GM12892 (cell line): ENCODE data around the gene CNGB1.
"Not testable (repeated sequence)": the region's sequence is repeated elsewhere in the genome, so short reads cannot be mapped to it uniquely, and the experiment has no call there.

Experiments
- DNase-seq: peaks from one replicate; pipeline ENCODE4 v3.0.0; 2011; ENCODE audit not compliant: insufficient read length
- FAIRE-seq: peaks from 2 replicates; lab custom pipeline; 2011; peaks lifted over from hg19 to GRCh38; lab: Jason Lieb, UNC
- POLR2A ChIP-seq: IDR thresholded peaks from 2 replicates; pipeline ENCODE4 v1.6.1; 2011; ENCODE audit warnings: low read depth, low read length, control low read depth
- POLR2AphosphoS5 ChIP-seq: IDR thresholded peaks from 2 replicates; pipeline ENCODE4 v1.6.1; 2011; ENCODE audit warnings: low read depth, low read length, control low read depth
- TAF1 ChIP-seq: IDR thresholded peaks from 2 replicates; pipeline ENCODE4 v1.6.1; 2011; ENCODE audit warnings: low read depth, mild to moderate bottlenecking, control low read depth, low read length, borderline replicate concordance

Gene CNGB1

DNA sequence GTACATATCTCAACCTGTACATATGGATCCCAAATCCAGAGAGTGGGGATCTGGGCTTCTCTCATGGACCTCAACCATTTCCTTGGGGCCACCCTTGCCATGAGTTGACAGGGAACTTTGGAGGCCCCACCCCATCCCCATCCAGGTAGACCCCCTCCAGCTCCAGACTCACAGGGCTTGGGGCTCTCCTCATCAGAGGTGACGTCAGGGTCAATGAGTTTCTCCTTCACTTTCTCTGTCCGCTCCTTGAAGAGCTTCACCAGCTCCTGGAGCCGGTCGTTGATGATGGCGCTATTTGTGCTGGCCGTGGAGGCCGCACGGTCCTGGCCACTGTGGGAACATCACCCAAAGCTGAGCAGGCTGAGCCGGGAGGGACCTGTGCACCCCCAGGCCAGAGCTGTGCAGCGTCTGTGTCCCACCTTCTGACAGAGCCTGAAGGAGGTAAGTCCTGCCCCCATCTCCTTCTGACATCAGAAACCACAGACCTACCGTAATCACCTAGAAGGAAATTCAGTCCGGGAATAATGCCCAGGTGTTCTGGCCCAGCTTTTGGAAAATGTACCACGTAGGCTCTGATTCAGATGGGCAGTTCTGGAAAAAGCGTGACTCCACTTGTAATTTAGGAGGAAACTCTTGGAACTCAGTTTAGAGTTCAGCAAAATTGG is 50.6 kb downstream of the CNGB1 start:
- FAIRE-seq (no peak), DNase-seq (no peak)
- no peak for TF ChIP-seq POLR2AphosphoS5
- no peak for TF ChIP-seq POLR2A
- TF ChIP-seq TAF1 = no peak

DNA sequence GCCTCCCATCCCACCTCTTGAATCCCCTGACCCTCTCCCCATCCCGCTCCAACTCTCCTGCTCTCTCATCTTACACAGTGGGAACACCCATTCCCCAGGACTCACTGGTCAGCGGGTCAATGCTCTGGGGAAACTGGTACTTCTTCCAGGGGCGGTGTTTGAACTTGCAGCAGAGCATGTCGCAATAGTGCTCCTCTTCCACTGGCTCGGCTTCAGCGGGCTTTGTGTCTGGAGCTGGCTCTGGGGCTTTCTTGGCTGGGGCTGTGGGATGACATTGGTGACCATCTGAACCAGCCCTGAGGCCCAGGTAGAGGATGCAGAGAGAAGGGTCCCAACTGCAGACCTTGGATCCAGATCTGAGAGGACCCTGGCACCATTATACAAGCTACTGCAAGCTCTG is 51.9 kb downstream of the CNGB1 start:
- DNase-seq = no peak
- no peak for FAIRE-seq

DNA sequence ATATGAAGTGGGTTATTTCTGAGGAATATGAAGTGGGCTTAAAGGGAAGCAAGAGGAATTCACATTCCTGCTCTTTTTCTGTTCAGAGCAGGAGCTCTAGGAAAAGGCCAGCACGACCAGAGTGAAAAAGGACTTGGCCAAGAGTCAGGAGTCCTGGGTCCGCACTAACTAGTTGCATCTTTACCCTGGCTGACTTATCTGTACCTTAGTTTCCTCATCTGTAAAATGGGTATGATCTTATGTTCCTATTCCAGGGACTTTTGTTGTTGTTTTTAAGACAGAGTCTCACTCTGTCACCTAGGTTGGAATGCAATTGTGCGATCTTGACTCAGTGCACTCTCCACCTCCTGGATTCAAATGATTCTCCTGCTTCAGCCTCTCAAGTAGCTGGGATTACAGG is 52.5 kb downstream of the CNGB1 start:
- no peak for FAIRE-seq
- no peak for DNase-seq
- no peak for TF ChIP-seq POLR2AphosphoS5
- no peak for TF ChIP-seq POLR2A
- no peak for TF ChIP-seq TAF1

More for the DNA sequence above, 51.9 kb downstream of the CNGB1 start:
- TF ChIP-seq POLR2A = no peak
- TF ChIP-seq TAF1 = no peak
- no peak for TF ChIP-seq POLR2AphosphoS5

GRCh38 chr16:57917929-57918328 is 53.0 kb downstream of the CNGB1 start:
- DNase-seq, FAIRE-seq: not testable (repeated sequence)

GRCh38 chr16:57917489-57917888 is 53.4 kb downstream of the CNGB1 start:
- FAIRE-seq, DNase-seq: not testable (repeated sequence)

DNA sequence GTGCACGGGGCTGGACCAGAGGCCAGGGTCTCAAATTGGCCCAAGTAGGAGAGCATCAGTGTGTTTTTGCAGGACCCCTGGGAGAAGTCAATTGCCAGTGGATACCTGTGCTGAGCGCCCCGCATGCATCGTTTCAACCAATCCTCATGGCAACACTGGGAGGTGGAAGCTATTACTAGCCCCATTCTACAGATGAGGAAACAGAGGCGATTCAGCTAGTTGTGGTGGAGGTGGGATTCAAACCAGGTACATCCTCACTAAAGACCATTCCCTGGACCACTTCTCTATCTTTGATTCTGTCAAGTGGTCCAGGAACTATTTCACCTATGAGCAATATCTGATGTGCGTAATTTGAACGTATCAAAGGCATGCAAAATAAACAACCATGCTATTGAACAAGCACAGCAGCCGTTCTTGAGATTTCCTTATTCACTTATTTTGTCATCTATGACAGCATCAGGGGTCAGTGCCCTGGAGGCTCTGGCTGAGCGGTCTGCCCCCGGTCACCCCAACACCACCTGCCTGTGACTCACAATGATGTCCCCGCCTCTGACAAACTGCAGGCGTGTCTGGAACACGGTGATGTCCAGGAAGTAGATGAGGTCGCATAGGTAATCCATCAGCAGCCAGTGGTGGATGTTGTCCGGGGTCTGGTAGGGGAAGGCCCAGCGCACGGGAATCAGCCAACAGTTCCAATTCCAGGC is 54.0 kb downstream of the CNGB1 start:
- TF ChIP-seq POLR2AphosphoS5 (no peak), POLR2A (no peak), TAF1 (no peak)
- no peak for FAIRE-seq
- no peak for DNase-seq

- FAIRE-seq = no peak
- DNase-seq = no peak
- TF ChIP-seq POLR2AphosphoS5 (no peak), POLR2A (no peak), TAF1 (no peak)
These were observed 55.0 kb downstream of the CNGB1 start for GRCh38 chr16:57915811-57916488.

- FAIRE-seq (no peak), DNase-seq (no peak)
- no peak for TF ChIP-seq TAF1
- TF ChIP-seq POLR2A = no peak
- TF ChIP-seq POLR2AphosphoS5 = no peak
These were observed 55.7 kb downstream of the CNGB1 start for GRCh38 chr16:57915267-57915666.

DNA sequence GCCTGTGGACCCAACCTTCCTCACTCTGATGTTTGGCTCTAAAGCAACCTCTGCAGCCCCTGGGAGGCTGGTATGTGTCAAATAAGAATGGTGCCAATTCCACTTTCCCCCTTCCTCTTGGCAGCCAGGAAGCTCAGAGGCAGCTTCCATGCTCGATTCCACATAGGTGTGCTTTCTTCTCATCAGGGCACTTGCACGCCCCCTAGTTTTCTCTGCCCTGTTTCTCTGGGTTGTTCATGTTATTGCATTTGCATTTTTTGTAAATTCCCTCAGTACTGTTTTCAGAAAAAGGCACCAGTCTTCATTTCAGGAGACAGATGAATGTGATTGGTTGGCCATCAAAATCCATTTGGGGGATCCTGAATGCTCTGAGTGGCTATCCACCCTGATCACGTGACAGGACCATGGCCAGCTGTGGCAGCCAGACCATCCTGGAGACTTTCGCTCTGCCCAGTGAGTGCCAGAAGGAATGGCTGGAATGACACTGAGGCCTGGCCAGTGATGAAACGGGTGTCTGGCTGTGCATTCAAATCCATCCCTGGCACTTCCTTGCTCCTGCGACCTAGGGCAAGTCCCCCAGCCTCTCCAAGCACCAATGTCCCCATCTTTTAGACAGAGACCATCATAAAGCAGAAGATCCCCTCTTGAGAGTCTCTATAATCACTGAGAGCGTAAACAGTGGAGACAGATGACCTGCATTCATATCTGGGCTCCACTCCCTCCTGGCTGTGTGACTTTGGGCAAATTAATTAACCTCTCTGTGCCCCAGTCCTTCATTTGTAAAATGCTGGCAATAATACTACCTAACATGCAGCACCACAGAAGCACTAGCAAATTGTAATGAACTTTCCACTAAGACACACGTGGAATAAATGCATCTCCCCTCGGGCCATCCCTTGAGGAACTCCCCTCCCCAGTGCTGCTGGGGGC is 56.4 kb downstream of the CNGB1 start:
- TF ChIP-seq TAF1 = no peak
- no peak for TF ChIP-seq POLR2A
- TF ChIP-seq POLR2AphosphoS5 = no peak
- DNase-seq = no peak
- FAIRE-seq = no peak

GRCh38 chr16:57912529-57913260 is 58.2 kb downstream of the CNGB1 start:
- FAIRE-seq (no peak), DNase-seq (no peak)
- TF ChIP-seq TAF1 (no peak), POLR2A (no peak), POLR2AphosphoS5 (no peak)
